ENCODE data around the gene DAPK1. TPM values are rescaled to one million over a fixed set of nuclear protein-coding genes. Genes with fewer than 3 reads are reported as not detected.

The DAPK1 gene
- polyA plus RNA-seq, 1 donor from 2014 or later: 45.0 TPM

DNA sequence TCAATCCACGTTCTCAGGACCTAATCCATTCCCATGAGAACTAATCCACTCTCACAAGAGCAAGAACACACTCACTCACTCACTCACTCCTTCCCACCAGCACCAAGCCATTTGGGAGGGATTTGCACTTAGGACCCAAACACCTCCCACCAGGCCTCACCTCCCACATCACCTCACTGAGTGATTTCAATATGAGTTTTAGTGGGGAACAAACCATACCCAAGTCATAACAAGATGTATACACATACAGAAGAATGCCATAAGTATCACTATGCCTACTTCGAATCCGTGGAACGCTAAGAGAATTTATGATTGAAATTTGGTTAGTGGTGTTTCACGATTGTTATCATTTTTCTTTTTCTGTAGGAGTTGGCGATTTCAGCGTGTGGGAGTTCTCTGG is 199.0 kb downstream of the DAPK1 start:
- TF ChIP-seq MXI1 (conservative IDR thresholded peaks at IDR 0.05; ENCODE audit: poor library complexity, severe bottlenecking) (no peak), TAF1 (IDR thresholded peaks at IDR 0.05; ENCODE audit: low read depth) (no peak), SMC3 (conservative IDR thresholded peaks at IDR 0.05; ENCODE audit: poor library complexity) (no peak), EZH2 (IDR thresholded peaks at IDR 0.05; ENCODE audit: borderline replicate concordance, insufficient read depth, low read length, poor library complexity, severe bottlenecking) (no peak), EP300 (conservative IDR thresholded peaks at IDR 0.05; ENCODE audit: poor library complexity, severe bottlenecking) (no peak), RAD21 (conservative IDR thresholded peaks at IDR 0.05) (no peak), POLR2AphosphoS5 (IDR thresholded peaks at IDR 0.05) (no peak)
- TF ChIP-seq, protein P1, sequence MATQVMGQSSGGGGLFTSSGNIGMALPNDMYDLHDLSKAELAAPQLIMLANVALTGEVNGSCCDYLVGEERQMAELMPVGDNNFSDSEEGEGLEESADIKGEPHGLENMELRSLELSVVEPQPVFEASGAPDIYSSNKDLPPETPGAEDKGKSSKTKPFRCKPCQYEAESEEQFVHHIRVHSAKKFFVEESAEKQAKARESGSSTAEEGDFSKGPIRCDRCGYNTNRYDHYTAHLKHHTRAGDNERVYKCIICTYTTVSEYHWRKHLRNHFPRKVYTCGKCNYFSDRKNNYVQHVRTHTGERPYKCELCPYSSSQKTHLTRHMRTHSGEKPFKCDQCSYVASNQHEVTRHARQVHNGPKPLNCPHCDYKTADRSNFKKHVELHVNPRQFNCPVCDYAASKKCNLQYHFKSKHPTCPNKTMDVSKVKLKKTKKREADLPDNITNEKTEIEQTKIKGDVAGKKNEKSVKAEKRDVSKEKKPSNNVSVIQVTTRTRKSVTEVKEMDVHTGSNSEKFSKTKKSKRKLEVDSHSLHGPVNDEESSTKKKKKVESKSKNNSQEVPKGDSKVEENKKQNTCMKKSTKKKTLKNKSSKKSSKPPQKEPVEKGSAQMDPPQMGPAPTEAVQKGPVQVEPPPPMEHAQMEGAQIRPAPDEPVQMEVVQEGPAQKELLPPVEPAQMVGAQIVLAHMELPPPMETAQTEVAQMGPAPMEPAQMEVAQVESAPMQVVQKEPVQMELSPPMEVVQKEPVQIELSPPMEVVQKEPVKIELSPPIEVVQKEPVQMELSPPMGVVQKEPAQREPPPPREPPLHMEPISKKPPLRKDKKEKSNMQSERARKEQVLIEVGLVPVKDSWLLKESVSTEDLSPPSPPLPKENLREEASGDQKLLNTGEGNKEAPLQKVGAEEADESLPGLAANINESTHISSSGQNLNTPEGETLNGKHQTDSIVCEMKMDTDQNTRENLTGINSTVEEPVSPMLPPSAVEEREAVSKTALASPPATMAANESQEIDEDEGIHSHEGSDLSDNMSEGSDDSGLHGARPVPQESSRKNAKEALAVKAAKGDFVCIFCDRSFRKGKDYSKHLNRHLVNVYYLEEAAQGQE (IDR thresholded peaks at IDR 0.05; ENCODE audit: borderline replicate concordance): no peak
- TF ChIP-seq, protein P2, sequence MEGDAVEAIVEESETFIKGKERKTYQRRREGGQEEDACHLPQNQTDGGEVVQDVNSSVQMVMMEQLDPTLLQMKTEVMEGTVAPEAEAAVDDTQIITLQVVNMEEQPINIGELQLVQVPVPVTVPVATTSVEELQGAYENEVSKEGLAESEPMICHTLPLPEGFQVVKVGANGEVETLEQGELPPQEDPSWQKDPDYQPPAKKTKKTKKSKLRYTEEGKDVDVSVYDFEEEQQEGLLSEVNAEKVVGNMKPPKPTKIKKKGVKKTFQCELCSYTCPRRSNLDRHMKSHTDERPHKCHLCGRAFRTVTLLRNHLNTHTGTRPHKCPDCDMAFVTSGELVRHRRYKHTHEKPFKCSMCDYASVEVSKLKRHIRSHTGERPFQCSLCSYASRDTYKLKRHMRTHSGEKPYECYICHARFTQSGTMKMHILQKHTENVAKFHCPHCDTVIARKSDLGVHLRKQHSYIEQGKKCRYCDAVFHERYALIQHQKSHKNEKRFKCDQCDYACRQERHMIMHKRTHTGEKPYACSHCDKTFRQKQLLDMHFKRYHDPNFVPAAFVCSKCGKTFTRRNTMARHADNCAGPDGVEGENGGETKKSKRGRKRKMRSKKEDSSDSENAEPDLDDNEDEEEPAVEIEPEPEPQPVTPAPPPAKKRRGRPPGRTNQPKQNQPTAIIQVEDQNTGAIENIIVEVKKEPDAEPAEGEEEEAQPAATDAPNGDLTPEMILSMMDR (IDR thresholded peaks at IDR 0.05; ENCODE audit: poor library complexity, severe bottlenecking): no peak
- Histone ChIP-seq H3K79me2 (replicated peaks; ENCODE audit: insufficient read depth, low read length) (no peaks in the 10 kb centered on the region), H3K36me3 (ENCODE audit: insufficient read depth, low read length) (peaks cover 14% of the 10 kb centered on the region)

DNA sequence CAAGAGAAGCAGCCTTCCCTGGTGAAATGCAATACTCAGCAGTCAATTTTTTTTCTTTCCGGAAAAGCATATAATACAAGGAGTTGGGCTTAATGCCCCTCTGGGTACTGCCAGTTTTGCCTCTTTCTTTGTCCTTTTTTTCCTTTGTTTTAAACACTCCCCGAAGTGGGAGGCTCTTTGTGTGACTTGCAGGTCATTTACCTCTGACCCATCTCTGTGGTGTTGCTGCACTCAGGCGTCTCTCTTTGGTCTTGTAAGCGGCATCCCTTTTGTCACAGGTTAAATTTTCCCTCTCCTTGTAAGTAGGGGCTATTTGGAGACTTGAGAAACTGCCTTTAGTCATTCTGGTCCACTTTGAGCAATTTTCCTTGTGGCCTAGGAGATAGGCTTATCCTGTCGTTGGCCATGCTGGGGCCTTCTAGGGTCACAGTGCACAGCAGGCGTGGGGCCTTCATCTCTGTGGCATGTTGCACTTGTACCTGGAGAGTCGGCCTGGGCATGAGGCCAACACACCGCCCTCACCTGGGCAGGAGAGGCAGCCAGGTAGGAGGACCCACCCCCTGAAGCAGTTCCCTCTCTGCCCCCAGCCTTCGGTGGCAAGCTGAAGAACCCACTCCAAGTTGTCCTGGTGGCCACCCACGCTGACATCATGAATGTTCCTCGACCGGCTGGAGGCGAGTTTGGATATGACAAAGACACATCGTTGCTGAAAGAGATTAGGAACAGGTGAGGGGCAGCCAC is 200.6 kb downstream of the DAPK1 start:
- Histone ChIP-seq H4K20me1 (ENCODE audit: insufficient read depth) (no peaks in the 10 kb centered on the region), H3K79me2 (replicated peaks; ENCODE audit: insufficient read depth, low read length) (no peaks in the 10 kb centered on the region), H3K27me3 (ENCODE audit: insufficient read depth, low read depth, low read length) (no peaks in the 10 kb centered on the region), H3F3A (ENCODE audit: insufficient read depth, low read length, poor library complexity, severe bottlenecking) (no peaks in the 10 kb centered on the region), H3K9me3 (ENCODE audit: low read length) (no peaks in the 10 kb centered on the region), H3K9me2 (ENCODE audit: insufficient read depth, low read length) (no peaks in the 10 kb centered on the region), H3K36me3 (ENCODE audit: insufficient read depth, low read length) (peaks cover 14% of the 10 kb centered on the region), H3K27ac (ENCODE audit: low read length) (no peak overlapping the region), H3K4me2 (ENCODE audit: low read length) (no peak overlapping the region), H3K9ac (ENCODE audit: low read length) (no peak overlapping the region), H3K4me3 (ENCODE audit: low read length) (no peak overlapping the region), H2AFZ (ENCODE audit: low read depth, low read length) (no peak overlapping the region)
- TF ChIP-seq, protein P2 (IDR thresholded peaks at IDR 0.05; ENCODE audit: poor library complexity, severe bottlenecking): no peak
- no peak for TF ChIP-seq SMC3 (conservative IDR thresholded peaks at IDR 0.05; ENCODE audit: poor library complexity)
- no peak for TF ChIP-seq RAD21 (conservative IDR thresholded peaks at IDR 0.05)

More for the DNA sequence above, 199.0 kb downstream of the DAPK1 start:
- no peak overlapping the region for H2AFZ ChIP-seq (ENCODE audit: low read depth, low read length)
- no peaks in the 10 kb centered on the region for H3F3A ChIP-seq (ENCODE audit: insufficient read depth, low read length, poor library complexity, severe bottlenecking)
- H3K9me2 ChIP-seq (ENCODE audit: insufficient read depth, low read length): no peaks in the 10 kb centered on the region
- peaks cover 5% of the 10 kb centered on the region for H3K9me3 ChIP-seq (ENCODE audit: low read length)
- no peak overlapping the region for H3K4me2 ChIP-seq (ENCODE audit: low read length)
- no peaks in the 10 kb centered on the region for H3K27me3 ChIP-seq (ENCODE audit: insufficient read depth, low read depth, low read length)
- no peaks in the 10 kb centered on the region for H4K20me1 ChIP-seq (ENCODE audit: insufficient read depth)
- H3K27ac ChIP-seq (ENCODE audit: low read length): no peak overlapping the region
- no peak overlapping the region for H3K9ac ChIP-seq (ENCODE audit: low read length)
- H3K4me3 ChIP-seq (ENCODE audit: low read length): no peak overlapping the region
